Measurements from ENCODE around the gene ZNF536. TPM values are rescaled to one million over a fixed set of nuclear protein-coding genes. Genes with fewer than 3 reads are reported as not detected.
"Not testable (repeated sequence)": the region's sequence is repeated elsewhere in the genome, so short reads cannot be mapped to it uniquely, and the experiment has no call there.

Gene ZNF536
- total and polyA plus RNA-seq, 8 donors = 0.44 to 13.4 (median 1.1) TPM; not detected in 1

GRCh38 chr19:30481063-30481462 lies 108.9 kb downstream of the ZNF536 start:
- intact Hi-C loops (cut with DNase I; ENCODE audit: low total_unique reads) = no loop called here
- H3K4me1 ChIP-seq = no peaks in the 10 kb centered on the region
- TF ChIP-seq POLR2AphosphoS5 (IDR thresholded peaks at IDR 0.05) (no peak), POLR2A (IDR thresholded peaks at IDR 0.05) (no peak), CTCF (IDR thresholded peaks at IDR 0.05) (no peak), EP300 (IDR thresholded peaks at IDR 0.05) (no peak)
- DNase-seq = no peak
- no peak overlapping the region for H3K27ac ChIP-seq
- peaks cover 0 to under 1% (median 0%) of the 10 kb centered on the region in 4 donors for H3K9me3 ChIP-seq
- WGBS, 5 donors = 81 to 95% (median 87%) methylated on average over 4 of the region's 4 CpGs
- no peaks in the 10 kb centered on the region for H3K36me3 ChIP-seq
- no peak overlapping the region for H3K4me3 ChIP-seq
- peaks cover 0 to 8% (median 0%) of the 10 kb centered on the region in 3 donors for H3K27me3 ChIP-seq

GRCh38 chr19:30481823-30482222 lies 109.6 kb downstream of the ZNF536 start:
- TF ChIP-seq POLR2A (IDR thresholded peaks at IDR 0.05) (no peak), EP300 (IDR thresholded peaks at IDR 0.05) (no peak), CTCF (IDR thresholded peaks at IDR 0.05) (no peak), POLR2AphosphoS5 (IDR thresholded peaks at IDR 0.05) (no peak)
- no peaks in the 10 kb centered on the region for H3K36me3 ChIP-seq
- intact Hi-C loops (cut with DNase I; ENCODE audit: low total_unique reads) = no loop called here
- DNase-seq = no peak
- peaks cover 0 to 8% (median 0%) of the 10 kb centered on the region in 3 donors for H3K27me3 ChIP-seq
- H3K4me3 ChIP-seq = no peak overlapping the region
- H3K4me1 ChIP-seq = no peaks in the 10 kb centered on the region
- no peak overlapping the region for H3K27ac ChIP-seq
- peaks cover 0 to 3% (median 0%) of the 10 kb centered on the region in 4 donors for H3K9me3 ChIP-seq
- 84 to 87% (median 86%) methylated on average over 6 of the region's 6 CpGs for whole genome bisulfite sequencing, 5 donors

- WGBS, 5 donors = 55 to 88% (median 83%) methylated on average over 1 of the region's 1 CpG
- peaks cover 0 to 8% (median 0%) of the 10 kb centered on the region in 3 donors for H3K27me3 ChIP-seq
- intact Hi-C loops (cut with DNase I; ENCODE audit: low total_unique reads) = no loop called here
These were observed 110.8 kb downstream of the ZNF536 start for GRCh38 chr19:30482956-30483355.

GRCh38 chr19:30486250-30486649 lies 114.1 kb downstream of the ZNF536 start:
- H3K27ac ChIP-seq; intact Hi-C loops (cut with DNase I; ENCODE audit: low total_unique reads); DNase-seq; H3K4me3 ChIP-seq; H3K4me1 ChIP-seq; H3K36me3 ChIP-seq; H3K9me3 ChIP-seq: not testable (repeated sequence)
- WGBS, 5 donors = 79 to 94% (median 85%) methylated on average over 2 of the region's 2 CpGs
- H3K27me3 ChIP-seq = peaks cover 0 to 10% (median 0%) of the 10 kb centered on the region in 3 donors

More at GRCh38 chr19:30482956-30483355, 110.8 kb downstream of the ZNF536 start:
- no peak for DNase-seq
- Histone ChIP-seq H3K4me1 (no peaks in the 10 kb centered on the region), H3K36me3 (no peaks in the 10 kb centered on the region), H3K9me3 (peaks cover 0 to 3% (median 0%) of the 10 kb centered on the region in 4 donors), H3K4me3 (no peak overlapping the region), H3K27ac (no peak overlapping the region)
- TF ChIP-seq POLR2AphosphoS5 (IDR thresholded peaks at IDR 0.05) (no peak), CTCF (IDR thresholded peaks at IDR 0.05) (no peak), EP300 (IDR thresholded peaks at IDR 0.05) (no peak), POLR2A (IDR thresholded peaks at IDR 0.05) (no peak)

GRCh38 chr19:30487178-30487577 lies 115.0 kb downstream of the ZNF536 start:
- peaks cover 0 to 3% (median 1%) of the 10 kb centered on the region in 4 donors for H3K9me3 ChIP-seq
- peaks cover 0 to 12% (median 0%) of the 10 kb centered on the region in 3 donors for H3K27me3 ChIP-seq
- intact Hi-C loops (cut with DNase I; ENCODE audit: low total_unique reads) = no loop called here
- H3K4me3 ChIP-seq = no peak overlapping the region
- 74 to 89% (median 78%) methylated on average over 3 of the region's 3 CpGs for WGBS, 5 donors
- H3K27ac ChIP-seq = no peak overlapping the region
- TF ChIP-seq CTCF (IDR thresholded peaks at IDR 0.05) (no peak), EP300 (IDR thresholded peaks at IDR 0.05) (no peak), POLR2A (IDR thresholded peaks at IDR 0.05) (no peak), POLR2AphosphoS5 (IDR thresholded peaks at IDR 0.05) (no peak)
- no peaks in the 10 kb centered on the region for H3K36me3 ChIP-seq
- no peaks in the 10 kb centered on the region for H3K4me1 ChIP-seq
- no peak for DNase-seq
